Astrocyte (in vitro differentiated cells and primary cell): ENCODE results near the gene RUSF1. TPM values are rescaled to one million over a fixed set of nuclear protein-coding genes. Genes with fewer than 3 reads are reported as not detected.
"Not testable (repeated sequence)": the region's sequence is repeated elsewhere in the genome, so short reads cannot be mapped to it uniquely, and the experiment has no call there.

Experiments
- DNase-seq: peaks from one replicate; pipeline ENCODE4 v3.0.0-alpha.2; 2010; ENCODE audit warnings: low read depth
- FAIRE-seq: peaks from 2 replicates; lab custom pipeline; 2011; peaks lifted over from hg19 to GRCh38; lab: Jason Lieb, UNC
- H2AFZ ChIP-seq: 2 replicates; pipeline ENCODE4 v1.6.0; 2012; ENCODE audit warnings: low read depth, low read length, inconsistent platforms
- H3K27ac ChIP-seq: 2 replicates; pipeline ENCODE4 v1.5.1; 2011; ENCODE audit warnings: low read depth, low read length, inconsistent platforms
- H3K27me3 ChIP-seq: 2 replicates; pipeline ENCODE4 v1.6.0; 2011; ENCODE audit warnings: low read length, inconsistent platforms; ENCODE audit not compliant: insufficient read depth
- H3K36me3 ChIP-seq: 2 replicates; pipeline ENCODE4 v1.5.1; 2011; ENCODE audit warnings: low read length, inconsistent platforms; ENCODE audit not compliant: insufficient read depth
- H3K4me1 ChIP-seq: 2 replicates; pipeline ENCODE4 v1.5.1; 2011; ENCODE audit warnings: low read length, inconsistent platforms; ENCODE audit not compliant: insufficient read depth
- H3K4me2 ChIP-seq: 2 replicates; pipeline ENCODE4 v1.6.0; 2012; ENCODE audit warnings: low read length, inconsistent platforms
- H3K4me3 ChIP-seq: 2 replicates; pipeline ENCODE4 v1.5.1; 2011; ENCODE audit warnings: low read depth, mild to moderate bottlenecking, low read length, inconsistent platforms; ENCODE audit not compliant: insufficient read depth
- H3K79me2 ChIP-seq: 2 replicates; pipeline ENCODE4 v1.6.0; 2012; ENCODE audit warnings: mild to moderate bottlenecking, low read length, inconsistent platforms; ENCODE audit not compliant: insufficient read depth
- H3K9ac ChIP-seq: 2 replicates; pipeline ENCODE4 v1.6.0; 2012; ENCODE audit warnings: mild to moderate bottlenecking, low read length, inconsistent platforms
- H3K9me3 ChIP-seq: 2 replicates; pipeline ENCODE4 v1.5.1; 2012; ENCODE audit warnings: low read depth, mild to moderate bottlenecking, low read length, inconsistent platforms; ENCODE audit not compliant: insufficient read depth
- H4K20me1 ChIP-seq: 2 replicates; pipeline ENCODE4 v1.6.0; 2012; ENCODE audit warnings: low read length, inconsistent platforms; ENCODE audit not compliant: insufficient read depth
- H3K27ac Mint-ChIP-seq: one replicate; pipeline ENCODE4 v1.8.0; 2021; ENCODE audit warnings: mild to moderate bottlenecking, mixed read lengths; ENCODE audit not compliant: unreplicated experiment
- H3K27me3 Mint-ChIP-seq: one replicate; pipeline ENCODE4 v1.8.0; 2021; ENCODE audit warnings: low read depth, mixed read lengths; ENCODE audit not compliant: unreplicated experiment
- H3K36me3 Mint-ChIP-seq: one replicate; pipeline ENCODE4 v1.8.0; 2021; ENCODE audit warnings: low read depth, mixed read lengths; ENCODE audit not compliant: unreplicated experiment
- H3K4me1 Mint-ChIP-seq: one replicate; pipeline ENCODE4 v1.8.0; 2021; ENCODE audit warnings: low read depth, mixed read lengths; ENCODE audit not compliant: unreplicated experiment
- H3K4me3 Mint-ChIP-seq: one replicate; pipeline ENCODE4 v1.8.0; 2021; ENCODE audit warnings: mild to moderate bottlenecking, moderate library complexity, mixed read lengths; ENCODE audit not compliant: unreplicated experiment
- H3K9me3 Mint-ChIP-seq: one replicate; pipeline ENCODE4 v1.8.0; 2021; ENCODE audit warnings: mild to moderate bottlenecking, mixed read lengths; ENCODE audit not compliant: unreplicated experiment
- CTCF ChIP-seq: IDR thresholded peaks from 2 replicates; pipeline ENCODE4 v1.5.1; 2011; ENCODE audit warnings: low read depth, mild to moderate bottlenecking, inconsistent platforms, low read length, moderate library complexity; ENCODE audit not compliant: insufficient read depth
- EZH2 ChIP-seq: IDR thresholded peaks from 2 replicates; pipeline ENCODE4 v1.6.1; 2012; ENCODE audit warnings: mild to moderate bottlenecking, low read length, inconsistent platforms; ENCODE audit not compliant: insufficient read depth
- total RNA-seq: library from RNA; stranded (reverse); gene quantifications from 2 replicates; pipeline ENCODE4 v1.2.1, GENCODE V29; 2021

The RUSF1 gene
- total RNA-seq, 1 donor from 2014 or later, result 33.9 TPM

GRCh38 chr16:31525113-31525512 is 16.9 kb upstream of the RUSF1 start:
- peaks cover 31% of the 10 kb centered on the region for H3K27me3 Mint-ChIP-seq
- peaks cover 7% of the 10 kb centered on the region for H3K4me1 Mint-ChIP-seq
- H3K9me3 ChIP-seq, result no peaks in the 10 kb centered on the region
- TF ChIP-seq CTCF (no peak), EZH2 (no peak)
- no peaks in the 10 kb centered on the region for H4K20me1 ChIP-seq
- peaks cover 15% of the 10 kb centered on the region for H3K27me3 ChIP-seq
- no peak overlapping the region for H3K4me2 ChIP-seq
- no peak overlapping the region for H3K9ac ChIP-seq
- DNase-seq (no peak), FAIRE-seq (no peak)
- H3K4me3 ChIP-seq, result no peak overlapping the region
- peaks cover 11% of the 10 kb centered on the region for H3K9me3 Mint-ChIP-seq
- no peak overlapping the region for H3K4me3 Mint-ChIP-seq
- no peaks in the 10 kb centered on the region for H3K36me3 Mint-ChIP-seq
- H3K36me3 ChIP-seq, result no peaks in the 10 kb centered on the region
- H3K27ac ChIP-seq, result no peak overlapping the region
- no peaks in the 10 kb centered on the region for H3K79me2 ChIP-seq
- no peak overlapping the region for H2AFZ ChIP-seq
- peaks cover 5% of the 10 kb centered on the region for H3K4me1 ChIP-seq
- no peak overlapping the region for H3K27ac Mint-ChIP-seq

- not testable (repeated sequence) for H3K4me1 Mint-ChIP-seq, H3K27ac ChIP-seq, H3K36me3 ChIP-seq, DNase-seq, H3K27ac Mint-ChIP-seq, H4K20me1 ChIP-seq, H3K79me2 ChIP-seq, H2AFZ ChIP-seq, H3K4me2 ChIP-seq, H3K9me3 ChIP-seq, H3K4me3 ChIP-seq, H3K9ac ChIP-seq, H3K36me3 Mint-ChIP-seq, H3K4me1 ChIP-seq, FAIRE-seq, H3K4me3 Mint-ChIP-seq
- peaks cover 12% of the 10 kb centered on the region for H3K27me3 ChIP-seq
- H3K27me3 Mint-ChIP-seq, result peaks cover 25% of the 10 kb centered on the region
- H3K9me3 Mint-ChIP-seq, result peaks cover 11% of the 10 kb centered on the region
These were observed 15.6 kb upstream of the RUSF1 start for GRCh38 chr16:31523768-31524167.

- DNase-seq (no peak), FAIRE-seq (no peak)
- Mint-ChIP-seq H3K4me1 (no peaks in the 10 kb centered on the region), H3K9me3 (no peaks in the 10 kb centered on the region), H3K27ac (no peak overlapping the region), H3K27me3 (peaks cover 12% of the 10 kb centered on the region), H3K36me3 (no peaks in the 10 kb centered on the region), H3K4me3 (no peak overlapping the region)
- Histone ChIP-seq H3K27ac (no peak overlapping the region), H2AFZ (no peak overlapping the region), H3K9ac (no peak overlapping the region), H3K4me2 (no peak overlapping the region), H4K20me1 (no peaks in the 10 kb centered on the region), H3K36me3 (no peaks in the 10 kb centered on the region), H3K4me3 (no peak overlapping the region), H3K9me3 (no peaks in the 10 kb centered on the region), H3K79me2 (no peaks in the 10 kb centered on the region), H3K4me1 (no peaks in the 10 kb centered on the region), H3K27me3 (no peaks in the 10 kb centered on the region)
- TF ChIP-seq EZH2, result no peak
- no peak for TF ChIP-seq CTCF
These were observed 13.9 kb upstream of the RUSF1 start for GRCh38 chr16:31522071-31522470.
